Raji (cell line): ENCODE results near the gene MAD1L1.

Experiments
- POLR2A ChIP-seq: IDR thresholded peaks from 2 replicates; pipeline ENCODE4 v1.6.1; 2011; ENCODE audit warnings: low read depth, low read length, control low read depth; ENCODE audit not compliant: insufficient read depth

Gene MAD1L1

GRCh38 chr7:1885465-1886226, 347.1 kb downstream of the MAD1L1 start:
- TF ChIP-seq POLR2A: no peak

DNA sequence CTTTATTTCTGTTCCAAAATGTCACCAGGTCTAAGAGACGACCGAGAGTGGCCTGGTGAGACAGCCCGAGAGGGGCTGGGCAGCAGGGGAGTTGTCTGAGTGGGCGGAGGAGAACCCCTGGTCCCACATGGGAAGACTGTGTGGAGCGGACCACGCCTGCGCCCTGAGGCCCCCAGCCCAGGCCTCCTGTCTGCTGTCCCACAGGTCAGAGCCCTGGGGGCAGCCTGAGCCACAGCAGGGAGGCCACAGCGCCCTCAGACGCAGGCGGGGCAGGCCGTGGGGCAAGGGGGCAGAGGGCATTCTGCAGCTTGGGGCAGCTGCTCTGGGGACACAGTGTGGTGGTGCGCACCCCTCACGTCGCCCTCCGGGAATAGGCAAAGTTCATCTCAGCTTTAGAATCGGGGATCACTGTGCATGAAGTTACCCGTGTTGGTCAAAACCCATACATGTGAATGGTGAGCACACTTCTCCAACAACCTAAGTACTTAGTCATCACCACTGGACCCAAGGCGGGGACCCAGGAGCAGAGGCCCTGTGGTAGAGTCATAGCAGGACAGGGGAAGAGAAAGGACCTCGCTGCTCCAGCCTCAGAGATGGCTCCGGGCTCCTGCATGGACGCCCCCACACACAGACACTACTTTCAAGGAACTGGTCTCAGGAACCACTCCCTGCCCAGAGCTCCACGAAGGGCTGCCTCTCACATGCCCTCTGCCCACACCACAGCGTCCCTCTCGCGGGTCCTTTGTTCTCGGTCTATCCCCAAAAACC, 348.0 kb downstream of the MAD1L1 start:
- no peak for TF ChIP-seq POLR2A

- no peak for TF ChIP-seq POLR2A
These were observed 348.7 kb downstream of the MAD1L1 start for GRCh38 chr7:1883834-1884582.

DNA sequence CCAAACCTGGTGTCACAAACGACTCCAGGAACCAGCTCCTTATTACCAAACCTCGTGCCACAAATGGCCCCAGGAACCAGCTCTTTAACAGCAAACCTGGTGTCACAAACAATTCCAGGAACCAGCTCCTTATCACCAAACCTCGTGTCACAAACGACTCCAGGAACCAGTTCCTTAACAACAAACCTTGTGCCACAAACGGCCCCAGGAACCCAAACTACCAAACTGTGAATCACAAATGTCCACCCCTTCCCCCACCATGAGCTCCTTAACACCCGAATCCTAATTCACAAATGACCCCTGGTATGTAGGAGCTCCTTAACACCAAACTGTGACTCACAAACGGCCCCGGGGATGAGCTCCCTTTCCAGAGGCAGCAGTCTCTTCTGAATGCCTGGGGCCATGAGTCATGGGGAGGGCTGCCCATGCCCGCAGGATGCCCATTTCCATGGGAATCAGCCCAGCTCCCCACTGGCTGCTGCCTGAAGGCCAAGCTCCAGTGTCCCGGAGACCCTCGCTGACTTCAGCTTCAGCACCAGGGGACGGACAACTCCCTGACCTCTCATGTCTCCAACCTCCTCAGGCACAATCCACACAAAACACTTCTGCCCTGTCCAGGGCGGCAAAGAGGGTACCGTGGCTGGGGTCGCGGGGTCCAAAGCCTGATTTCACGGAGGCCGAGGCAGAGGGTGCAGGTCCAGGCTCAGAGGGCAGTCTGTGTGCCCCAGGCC, 349.5 kb downstream of the MAD1L1 start:
- TF ChIP-seq POLR2A: no peak

DNA sequence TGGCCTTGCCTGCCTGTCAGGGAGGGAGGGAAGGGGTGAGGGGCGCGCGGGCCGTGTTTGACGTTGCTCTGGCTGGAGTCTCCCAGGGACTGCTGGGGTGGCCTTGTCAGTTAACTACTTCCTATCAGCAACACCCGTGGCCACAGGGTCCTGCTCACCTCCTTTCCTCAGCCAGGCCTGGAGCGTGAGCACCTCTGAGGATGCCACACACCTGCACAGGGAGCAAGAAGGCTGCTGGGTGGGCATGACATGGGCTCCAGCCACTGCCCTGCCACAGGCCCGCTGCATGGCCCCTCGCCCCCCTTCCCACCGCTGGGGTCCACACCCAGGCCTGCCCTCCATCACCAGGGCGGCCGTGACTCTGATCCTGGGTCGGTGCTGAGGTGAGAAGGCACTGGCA, 350.3 kb downstream of the MAD1L1 start:
- no peak for TF ChIP-seq POLR2A

- no peak for TF ChIP-seq POLR2A
These were observed 350.8 kb downstream of the MAD1L1 start for GRCh38 chr7:1881946-1882345.

GRCh38 chr7:1873857-1874589, 358.7 kb downstream of the MAD1L1 start:
- no peak for TF ChIP-seq POLR2A

DNA sequence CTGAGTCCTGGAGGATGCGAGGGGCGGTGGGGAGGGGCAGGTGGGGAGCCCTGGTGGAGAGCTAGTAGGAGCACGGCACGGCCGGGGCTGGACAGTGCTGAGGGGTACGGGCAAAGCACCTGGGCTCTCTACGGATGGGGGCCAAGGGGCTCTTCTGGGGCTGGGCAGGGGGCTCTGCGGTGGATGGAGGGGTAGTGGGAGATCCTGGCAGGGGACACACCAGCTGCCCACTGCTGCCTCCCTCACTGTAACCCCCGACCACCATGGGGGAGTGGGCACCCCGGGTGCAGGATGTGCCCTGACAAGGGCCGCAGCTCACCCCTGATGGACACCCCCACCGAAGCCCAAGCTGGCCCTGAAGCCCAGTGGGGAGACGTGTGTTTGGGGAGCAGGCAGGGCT, 359.3 kb downstream of the MAD1L1 start:
- no peak for TF ChIP-seq POLR2A

DNA sequence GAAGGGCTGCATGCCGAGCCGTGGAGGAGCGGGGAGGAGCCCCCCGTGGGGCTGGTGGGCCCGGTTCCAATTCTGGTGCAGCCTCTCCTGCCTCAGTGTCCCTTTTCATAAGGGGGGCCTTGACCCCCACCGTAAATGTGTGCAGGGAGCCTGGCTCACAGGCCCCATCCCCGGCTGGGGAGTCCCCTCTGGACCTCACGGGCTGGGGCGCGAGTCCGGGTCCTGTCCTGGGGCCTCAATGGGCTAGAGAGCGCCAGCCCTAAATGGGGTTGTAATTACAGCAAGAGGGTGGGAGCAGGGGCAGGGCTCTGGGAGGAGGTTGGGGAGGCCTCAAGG, 359.7 kb downstream of the MAD1L1 start:
- TF ChIP-seq POLR2A: no peak

DNA sequence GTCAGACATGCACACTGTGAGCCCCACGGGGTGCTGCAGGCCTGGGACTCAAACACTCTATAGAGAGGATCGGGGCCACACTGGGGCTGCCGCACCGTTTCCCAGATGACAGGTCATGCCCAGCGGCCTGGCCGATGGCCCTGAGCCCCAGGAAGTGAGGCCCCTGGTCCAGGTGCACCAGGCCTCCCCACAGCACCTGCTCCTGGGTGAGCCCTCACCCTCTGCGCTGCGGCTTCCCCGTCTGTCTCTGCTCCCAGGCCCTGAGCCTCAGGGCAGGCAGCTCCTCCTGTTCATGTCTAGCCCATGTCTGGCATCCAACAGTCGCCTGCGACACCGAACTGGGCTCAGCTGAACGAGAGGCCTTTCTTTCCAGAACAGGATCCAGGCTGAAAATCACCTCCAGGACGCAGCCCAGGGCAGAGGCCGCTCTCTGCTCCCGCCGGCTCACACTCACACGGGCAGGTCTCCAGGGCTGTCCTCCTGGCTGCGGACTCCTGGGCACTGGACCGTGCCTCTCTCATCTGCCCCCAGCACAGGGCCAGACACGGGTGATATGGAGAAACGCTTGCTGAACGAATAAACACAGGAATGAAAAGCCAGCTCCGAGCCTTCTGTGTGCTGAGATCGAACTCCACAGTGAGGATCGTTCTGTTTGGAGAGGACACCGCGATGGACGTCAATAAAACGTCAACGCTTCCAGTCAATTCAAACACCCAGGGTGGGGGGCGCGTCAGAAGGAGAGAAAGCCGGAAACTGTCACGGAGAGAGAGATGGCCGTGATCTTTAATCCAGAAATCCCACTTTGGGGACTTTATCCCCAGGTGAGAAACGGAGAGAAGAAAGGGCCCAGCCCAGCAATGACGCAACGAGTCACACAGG, 360.3 kb downstream of the MAD1L1 start:
- TF ChIP-seq POLR2A: no peak

GRCh38 chr7:1869452-1870130, 363.2 kb downstream of the MAD1L1 start:
- no peak for TF ChIP-seq POLR2A

DNA sequence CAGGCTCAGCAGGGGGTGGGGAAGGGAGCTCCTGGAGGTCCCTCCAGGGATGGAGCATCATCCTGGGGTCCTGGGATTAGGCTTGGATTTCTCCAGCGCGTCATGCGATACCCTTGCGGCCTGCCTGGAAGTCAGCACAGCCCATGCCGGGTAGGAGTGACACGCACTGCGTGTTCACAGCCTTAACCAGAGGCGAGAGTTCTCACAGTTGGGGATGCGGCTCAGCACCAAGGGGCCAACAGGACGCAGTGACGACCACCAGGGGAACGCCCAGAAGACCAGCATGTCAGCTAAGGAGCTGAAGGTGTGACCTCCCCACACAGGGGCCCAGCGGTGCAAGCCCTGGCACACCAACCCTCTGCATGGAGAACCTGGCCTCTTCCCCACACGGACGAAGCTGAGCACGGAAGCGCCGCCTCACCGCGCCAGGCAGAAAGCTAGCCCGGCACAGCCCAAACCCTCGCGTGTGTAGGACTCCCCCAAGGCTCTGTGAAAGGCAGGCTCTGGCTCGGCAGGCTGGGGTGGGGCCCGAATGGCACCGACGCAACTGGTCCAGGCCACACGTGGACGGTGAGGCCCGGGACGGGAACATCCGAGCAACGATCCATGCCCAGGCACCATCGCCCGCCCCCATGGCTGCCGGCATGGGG, 364.1 kb downstream of the MAD1L1 start:
- TF ChIP-seq POLR2A: no peak

DNA sequence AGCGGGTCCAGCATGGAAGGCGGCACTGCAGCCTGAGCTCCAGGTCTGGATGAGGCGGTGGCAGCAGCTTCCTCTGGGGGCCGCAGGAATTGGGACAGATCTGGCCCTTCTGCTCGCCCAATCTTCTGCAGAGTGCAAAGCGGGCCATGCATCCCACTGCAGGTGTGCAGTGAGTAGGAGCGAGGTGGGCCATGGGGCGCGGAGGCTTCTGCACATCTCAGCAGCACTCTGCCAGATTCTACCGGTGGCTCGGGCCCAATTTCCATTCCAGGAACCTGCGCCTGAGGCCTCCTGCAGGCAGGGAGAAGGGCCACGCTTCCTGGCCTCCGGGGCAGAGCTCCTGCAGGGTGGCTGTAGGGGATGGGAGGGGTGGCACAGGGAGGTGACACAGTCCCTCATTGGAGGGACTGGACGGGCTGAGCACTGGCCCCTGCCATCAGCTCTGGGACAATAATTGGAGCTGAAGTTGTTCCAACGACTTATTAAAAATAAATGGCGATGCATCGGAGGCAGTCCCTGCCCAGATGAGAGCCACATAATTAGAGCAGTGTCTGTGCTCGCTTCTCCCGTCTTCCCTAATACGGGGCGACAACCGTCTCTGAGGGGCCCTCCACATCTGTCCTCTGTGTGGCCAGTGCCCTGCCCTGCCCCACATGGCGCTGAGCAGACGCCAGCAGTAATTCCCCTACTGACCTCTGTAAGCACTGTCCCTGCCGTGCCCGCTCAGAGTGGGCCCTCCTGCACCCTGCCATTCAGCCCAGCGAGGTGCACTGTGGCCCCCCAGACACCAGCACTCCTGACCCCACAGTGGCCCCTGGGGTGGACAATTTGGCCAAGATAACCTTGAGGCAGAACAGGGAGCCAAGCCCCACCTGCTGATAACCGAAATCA, 365.1 kb downstream of the MAD1L1 start:
- TF ChIP-seq POLR2A: no peak
